Astrocyte (in vitro differentiated cells and primary cell): ENCODE measurements around the gene NELFA. TPM values are rescaled to one million over a fixed set of nuclear protein-coding genes. Genes with fewer than 3 reads are reported as not detected.

Experiments
- DNase-seq: peaks from one replicate; pipeline ENCODE4 v3.0.0-alpha.2; 2010; ENCODE audit warnings: low read depth
- FAIRE-seq: peaks from 2 replicates; lab custom pipeline; 2011; peaks lifted over from hg19 to GRCh38; lab: Jason Lieb, UNC
- H2AFZ ChIP-seq: 2 replicates; pipeline ENCODE4 v1.6.0; 2012; ENCODE audit warnings: low read depth, low read length, inconsistent platforms
- H3K27ac ChIP-seq: 2 replicates; pipeline ENCODE4 v1.5.1; 2011; ENCODE audit warnings: low read depth, low read length, inconsistent platforms
- H3K27me3 ChIP-seq: 2 replicates; pipeline ENCODE4 v1.6.0; 2011; ENCODE audit warnings: low read length, inconsistent platforms; ENCODE audit not compliant: insufficient read depth
- H3K36me3 ChIP-seq: 2 replicates; pipeline ENCODE4 v1.5.1; 2011; ENCODE audit warnings: low read length, inconsistent platforms; ENCODE audit not compliant: insufficient read depth
- H3K4me1 ChIP-seq: 2 replicates; pipeline ENCODE4 v1.5.1; 2011; ENCODE audit warnings: low read length, inconsistent platforms; ENCODE audit not compliant: insufficient read depth
- H3K4me2 ChIP-seq: 2 replicates; pipeline ENCODE4 v1.6.0; 2012; ENCODE audit warnings: low read length, inconsistent platforms
- H3K4me3 ChIP-seq: 2 replicates; pipeline ENCODE4 v1.5.1; 2011; ENCODE audit warnings: low read depth, mild to moderate bottlenecking, low read length, inconsistent platforms; ENCODE audit not compliant: insufficient read depth
- H3K79me2 ChIP-seq: 2 replicates; pipeline ENCODE4 v1.6.0; 2012; ENCODE audit warnings: mild to moderate bottlenecking, low read length, inconsistent platforms; ENCODE audit not compliant: insufficient read depth
- H3K9ac ChIP-seq: 2 replicates; pipeline ENCODE4 v1.6.0; 2012; ENCODE audit warnings: mild to moderate bottlenecking, low read length, inconsistent platforms
- H3K9me3 ChIP-seq: 2 replicates; pipeline ENCODE4 v1.5.1; 2012; ENCODE audit warnings: low read depth, mild to moderate bottlenecking, low read length, inconsistent platforms; ENCODE audit not compliant: insufficient read depth
- H4K20me1 ChIP-seq: 2 replicates; pipeline ENCODE4 v1.6.0; 2012; ENCODE audit warnings: low read length, inconsistent platforms; ENCODE audit not compliant: insufficient read depth
- H3K27ac Mint-ChIP-seq: one replicate; pipeline ENCODE4 v1.8.0; 2021; ENCODE audit warnings: mild to moderate bottlenecking, mixed read lengths; ENCODE audit not compliant: unreplicated experiment
- H3K27me3 Mint-ChIP-seq: one replicate; pipeline ENCODE4 v1.8.0; 2021; ENCODE audit warnings: low read depth, mixed read lengths; ENCODE audit not compliant: unreplicated experiment
- H3K36me3 Mint-ChIP-seq: one replicate; pipeline ENCODE4 v1.8.0; 2021; ENCODE audit warnings: low read depth, mixed read lengths; ENCODE audit not compliant: unreplicated experiment
- H3K4me1 Mint-ChIP-seq: one replicate; pipeline ENCODE4 v1.8.0; 2021; ENCODE audit warnings: low read depth, mixed read lengths; ENCODE audit not compliant: unreplicated experiment
- H3K4me3 Mint-ChIP-seq: one replicate; pipeline ENCODE4 v1.8.0; 2021; ENCODE audit warnings: mild to moderate bottlenecking, moderate library complexity, mixed read lengths; ENCODE audit not compliant: unreplicated experiment
- H3K9me3 Mint-ChIP-seq: one replicate; pipeline ENCODE4 v1.8.0; 2021; ENCODE audit warnings: mild to moderate bottlenecking, mixed read lengths; ENCODE audit not compliant: unreplicated experiment
- EZH2 ChIP-seq: IDR thresholded peaks from 2 replicates; pipeline ENCODE4 v1.6.1; 2012; ENCODE audit warnings: mild to moderate bottlenecking, low read length, inconsistent platforms; ENCODE audit not compliant: insufficient read depth
- total RNA-seq: library from RNA; stranded (reverse); gene quantifications from 2 replicates; pipeline ENCODE4 v1.2.1, GENCODE V29; 2021
- TF ChIP-seq, protein P1 (sequence below): IDR thresholded peaks from 2 replicates; pipeline ENCODE4 v1.5.1; 2011; ENCODE audit warnings: low read depth, mild to moderate bottlenecking, inconsistent platforms, low read length, moderate library complexity; ENCODE audit not compliant: insufficient read depth

NELFA gene
- total RNA-seq, 1 donor from 2014 or later, result 24.5 TPM

- Mint-ChIP-seq H3K27ac (no peak overlapping the region), H3K4me1 (no peaks in the 10 kb centered on the region), H3K9me3 (no peaks in the 10 kb centered on the region), H3K27me3 (no peaks in the 10 kb centered on the region), H3K36me3 (peaks cover 12% of the 10 kb centered on the region), H3K4me3 (no peak overlapping the region)
- Histone ChIP-seq H3K4me3 (no peak overlapping the region), H3K27me3 (no peaks in the 10 kb centered on the region), H3K27ac (no peak overlapping the region), H3K4me2 (no peak overlapping the region), H2AFZ (no peak overlapping the region), H3K36me3 (peaks cover 29% of the 10 kb centered on the region), H3K79me2 (peaks cover 4% of the 10 kb centered on the region), H3K9me3 (no peaks in the 10 kb centered on the region), H3K4me1 (no peaks in the 10 kb centered on the region), H3K9ac (no peak overlapping the region), H4K20me1 (peaks cover 13% of the 10 kb centered on the region)
- FAIRE-seq, result no peak
- TF ChIP-seq, protein P1, sequence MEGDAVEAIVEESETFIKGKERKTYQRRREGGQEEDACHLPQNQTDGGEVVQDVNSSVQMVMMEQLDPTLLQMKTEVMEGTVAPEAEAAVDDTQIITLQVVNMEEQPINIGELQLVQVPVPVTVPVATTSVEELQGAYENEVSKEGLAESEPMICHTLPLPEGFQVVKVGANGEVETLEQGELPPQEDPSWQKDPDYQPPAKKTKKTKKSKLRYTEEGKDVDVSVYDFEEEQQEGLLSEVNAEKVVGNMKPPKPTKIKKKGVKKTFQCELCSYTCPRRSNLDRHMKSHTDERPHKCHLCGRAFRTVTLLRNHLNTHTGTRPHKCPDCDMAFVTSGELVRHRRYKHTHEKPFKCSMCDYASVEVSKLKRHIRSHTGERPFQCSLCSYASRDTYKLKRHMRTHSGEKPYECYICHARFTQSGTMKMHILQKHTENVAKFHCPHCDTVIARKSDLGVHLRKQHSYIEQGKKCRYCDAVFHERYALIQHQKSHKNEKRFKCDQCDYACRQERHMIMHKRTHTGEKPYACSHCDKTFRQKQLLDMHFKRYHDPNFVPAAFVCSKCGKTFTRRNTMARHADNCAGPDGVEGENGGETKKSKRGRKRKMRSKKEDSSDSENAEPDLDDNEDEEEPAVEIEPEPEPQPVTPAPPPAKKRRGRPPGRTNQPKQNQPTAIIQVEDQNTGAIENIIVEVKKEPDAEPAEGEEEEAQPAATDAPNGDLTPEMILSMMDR, result no peak
- no peak for TF ChIP-seq EZH2
- DNase-seq, result no peak
These were observed 29.1 kb downstream of the NELFA start for GRCh38 chr4:1979477-1980196.

GRCh38 chr4:1978741-1979476, 29.9 kb downstream of the NELFA start:
- DNase-seq, result no peak
- Histone ChIP-seq H3K9me3 (no peaks in the 10 kb centered on the region), H3K9ac (no peak overlapping the region), H2AFZ (no peak overlapping the region), H3K27me3 (no peaks in the 10 kb centered on the region), H3K79me2 (peaks cover 4% of the 10 kb centered on the region), H4K20me1 (peaks cover 6% of the 10 kb centered on the region), H3K4me1 (no peaks in the 10 kb centered on the region), H3K27ac (no peak overlapping the region), H3K36me3 (peaks cover 29% of the 10 kb centered on the region), H3K4me3 (no peak overlapping the region), H3K4me2 (no peak overlapping the region)
- H3K36me3 Mint-ChIP-seq, result peaks cover 14% of the 10 kb centered on the region
- H3K27ac Mint-ChIP-seq, result no peak overlapping the region
- H3K27me3 Mint-ChIP-seq, result no peaks in the 10 kb centered on the region
- TF ChIP-seq EZH2, result no peak
- TF ChIP-seq, protein P1, result no peak
- no peak overlapping the region for H3K4me3 Mint-ChIP-seq
- H3K9me3 Mint-ChIP-seq, result no peaks in the 10 kb centered on the region
- FAIRE-seq, result no peak
- no peaks in the 10 kb centered on the region for H3K4me1 Mint-ChIP-seq
